MCF 10A (cell line): Measurements from ENCODE around the gene ELAVL2. TPM values are rescaled to one million over a fixed set of nuclear protein-coding genes. Genes with fewer than 3 reads are reported as not detected.

ENCODE experiments used
- BruUV-seq: library from RNA; stranded (reverse); fragments of 400-500 nt; replicated peaks from 2 replicates; lab custom pipeline; 2021; lab: Mats Ljungman, UMichigan
- CTCF ChIA-PET: fragments of 300-600 bp; sonication (Branson Sonifier 250); formaldehyde crosslinking; extraction: SDS; loops from one replicate; lab custom pipeline; 2021; ENCODE audit warnings: antibody characterized with exemption, inconsistent platforms; lab: Yijun Ruan, JAX
- POLR2A ChIA-PET: fragments of 300-600, 350-650 bp; sonication (Branson Sonifier 250); formaldehyde crosslinking; extraction: SDS; loops from one replicate; lab custom pipeline; 2020; ENCODE audit warnings: antibody characterized with exemption, inconsistent platforms; lab: Yijun Ruan, JAX
- DNase-seq: peaks from one replicate; pipeline ENCODE4 v3.0.0-alpha.2; 2018; ENCODE audit not compliant: unreplicated experiment
- H3K27ac Mint-ChIP-seq: one replicate; pipeline ENCODE4 v1.8.0; 2022; ENCODE audit warnings: mild to moderate bottlenecking, low read depth, mixed read lengths; ENCODE audit not compliant: unreplicated experiment
- H3K27me3 Mint-ChIP-seq: one replicate; pipeline ENCODE4 v1.8.0; 2022; ENCODE audit warnings: mixed read lengths; ENCODE audit not compliant: insufficient read depth, unreplicated experiment
- H3K36me3 Mint-ChIP-seq: one replicate; pipeline ENCODE4 v1.8.0; 2022; ENCODE audit warnings: mild to moderate bottlenecking, moderate library complexity, mixed read lengths; ENCODE audit not compliant: insufficient read depth, unreplicated experiment
- H3K4me1 Mint-ChIP-seq: one replicate; pipeline ENCODE4 v1.8.0; 2022; ENCODE audit warnings: mixed read lengths; ENCODE audit not compliant: insufficient read depth, unreplicated experiment
- H3K4me3 Mint-ChIP-seq: one replicate; pipeline ENCODE4 v1.8.0; 2022; ENCODE audit warnings: mild to moderate bottlenecking, moderate library complexity, mixed read lengths; ENCODE audit not compliant: unreplicated experiment
- H3K9me3 Mint-ChIP-seq: one replicate; pipeline ENCODE4 v1.8.0; 2022; ENCODE audit warnings: mixed read lengths; ENCODE audit not compliant: unreplicated experiment
- CTCF ChIP-seq: fragments of 200-600 bp; IDR thresholded peaks from one replicate; pipeline ENCODE4 v1.8.0; 2022; ENCODE audit warnings: antibody characterized with exemption, mild to moderate bottlenecking; ENCODE audit not compliant: unreplicated experiment
- intact Hi-C: fragments of 100-400 bp; cut with micrococcal nuclease; formaldehyde crosslinking; loops from 2 replicates; pipeline ENCODE4 v1.14.1; 2022
- total RNA-seq: library from RNA; stranded (reverse); gene quantifications from 2 replicates; pipeline ENCODE4 v1.2.3, GENCODE V29; 2022

ELAVL2 gene
- total RNA-seq, 1 experiment from 2014 or later: 6.0 TPM

- no peak for TF ChIP-seq CTCF
- Mint-ChIP-seq H3K4me1 (peaks cover 13% of the 10 kb centered on the region), H3K27ac (no peak overlapping the region), H3K4me3 (no peak overlapping the region), H3K9me3 (no peaks in the 10 kb centered on the region), H3K27me3 (no peaks in the 10 kb centered on the region), H3K36me3 (no peaks in the 10 kb centered on the region)
- no TSS peak for BruUV-seq
- ChIA-PET POLR2A (no interaction called here), CTCF (no interaction called here)
- intact Hi-C loops: no loop called here
- no peak for DNase-seq
These were observed 84.7 kb downstream of the ELAVL2 start for GRCh38 chr9:23741351-23741750.

- no peak for TF ChIP-seq CTCF
- ChIA-PET POLR2A (no interaction called here), CTCF (no interaction called here)
- H3K27ac Mint-ChIP-seq: no peak overlapping the region
- no peak overlapping the region for H3K4me3 Mint-ChIP-seq
- no TSS peak for BruUV-seq
- H3K4me1 Mint-ChIP-seq: peaks cover 8% of the 10 kb centered on the region
- DNase-seq: no peak
- intact Hi-C loops: no loop called here
- no peaks in the 10 kb centered on the region for H3K27me3 Mint-ChIP-seq
- no peaks in the 10 kb centered on the region for H3K36me3 Mint-ChIP-seq
- no peaks in the 10 kb centered on the region for H3K9me3 Mint-ChIP-seq
These were observed 85.5 kb downstream of the ELAVL2 start for GRCh38 chr9:23740531-23740930.

GRCh38 chr9:23739753-23740152 is 86.3 kb downstream of the ELAVL2 start:
- TF ChIP-seq CTCF: no peak
- Mint-ChIP-seq H3K4me1 (peaks cover 7% of the 10 kb centered on the region), H3K4me3 (no peak overlapping the region), H3K36me3 (no peaks in the 10 kb centered on the region), H3K9me3 (no peaks in the 10 kb centered on the region), H3K27me3 (no peaks in the 10 kb centered on the region), H3K27ac (no peak overlapping the region)
- intact Hi-C loops: no loop called here
- ChIA-PET POLR2A (no interaction called here), CTCF (interaction anchor here (0.6 kb wide), 1 partner anchor 12 kb away, joined by 9 read pairs; no protein-coding TSS in a partner anchor)
- DNase-seq: no peak
- no TSS peak for BruUV-seq

GRCh38 chr9:23736293-23736692 is 89.7 kb downstream of the ELAVL2 start:
- Mint-ChIP-seq H3K36me3 (no peaks in the 10 kb centered on the region), H3K4me1 (peaks cover 7% of the 10 kb centered on the region), H3K27me3 (no peaks in the 10 kb centered on the region), H3K9me3 (no peaks in the 10 kb centered on the region), H3K4me3 (no peak overlapping the region), H3K27ac (no peak overlapping the region)
- ChIA-PET CTCF (no interaction called here), POLR2A (interaction anchor here (0.5 kb wide), 1 partner anchor 157 kb away, joined by 3 read pairs; no protein-coding TSS in a partner anchor)
- no peak for TF ChIP-seq CTCF
- DNase-seq: no peak
- no TSS peak for BruUV-seq
- intact Hi-C loops: no loop called here
